Uterus (tissue), 2 donors: Measurements from ENCODE around the gene C6orf62.
A peak's percentile ranks its signal among the peaks of the same experiment; 100 is the strongest.

Experiments
- POLR2A ChIP-seq, 2 donors: fragments of 450-650 bp; IDR thresholded peaks; one replicate each; pipeline ENCODE4 v1.6.1; 2016; ENCODE audit warnings: antibody characterized with exemption in 2 of 2, mild to moderate bottlenecking in 1 of 2, moderate library complexity in 1 of 2
- TF ChIP-seq, protein P1 (sequence below), 4 experiments: fragments of 200-600 bp in 2 of 4; fragments of 450-650 bp in 2 of 4; sonication (generic) in 2 of 4; IDR thresholded peaks; one replicate each; pipeline ENCODE4 v1.5.1; 2016 to 2019; ENCODE audit warnings: antibody characterized with exemption in 4 of 4, mild to moderate bottlenecking in 2 of 4, moderate library complexity in 1 of 4

- peak; percentile 99 for TF ChIP-seq POLR2A (IDR thresholded peaks at IDR 0.05)
- TF ChIP-seq, protein P1, sequence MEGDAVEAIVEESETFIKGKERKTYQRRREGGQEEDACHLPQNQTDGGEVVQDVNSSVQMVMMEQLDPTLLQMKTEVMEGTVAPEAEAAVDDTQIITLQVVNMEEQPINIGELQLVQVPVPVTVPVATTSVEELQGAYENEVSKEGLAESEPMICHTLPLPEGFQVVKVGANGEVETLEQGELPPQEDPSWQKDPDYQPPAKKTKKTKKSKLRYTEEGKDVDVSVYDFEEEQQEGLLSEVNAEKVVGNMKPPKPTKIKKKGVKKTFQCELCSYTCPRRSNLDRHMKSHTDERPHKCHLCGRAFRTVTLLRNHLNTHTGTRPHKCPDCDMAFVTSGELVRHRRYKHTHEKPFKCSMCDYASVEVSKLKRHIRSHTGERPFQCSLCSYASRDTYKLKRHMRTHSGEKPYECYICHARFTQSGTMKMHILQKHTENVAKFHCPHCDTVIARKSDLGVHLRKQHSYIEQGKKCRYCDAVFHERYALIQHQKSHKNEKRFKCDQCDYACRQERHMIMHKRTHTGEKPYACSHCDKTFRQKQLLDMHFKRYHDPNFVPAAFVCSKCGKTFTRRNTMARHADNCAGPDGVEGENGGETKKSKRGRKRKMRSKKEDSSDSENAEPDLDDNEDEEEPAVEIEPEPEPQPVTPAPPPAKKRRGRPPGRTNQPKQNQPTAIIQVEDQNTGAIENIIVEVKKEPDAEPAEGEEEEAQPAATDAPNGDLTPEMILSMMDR (IDR thresholded peaks at IDR 0.05), result peak in 1 of 4 experiments; percentile 26
Observed at GRCh38 chr6:24720604-24721460, 1.9 kb upstream of the C6orf62 start.
